Ascending aorta (tissue), 2 donors: ENCODE results near the gene DUS1L. TPM values are rescaled to one million over a fixed set of nuclear protein-coding genes. Genes with fewer than 3 reads are reported as not detected.

Experiments
- DNase-seq, 2 donors: peaks; one replicate each; pipeline ENCODE4 v3.0.0-alpha.2; 2019; ENCODE audit warnings: low spot score in 2 of 2
- H3K27ac ChIP-seq, 2 donors: fragments of 200-600 bp; sonication (generic); one replicate each; pipeline ENCODE4 v1.5.1; 2016 to 2017; ENCODE audit warnings: mild to moderate bottlenecking in 1 of 2
- H3K27me3 ChIP-seq: fragments of 200-600 bp; sonication (generic); one replicate; pipeline ENCODE4 v1.5.1; 2017
- H3K36me3 ChIP-seq, 2 donors: fragments of 200-600 bp; sonication (generic); one replicate each; pipeline ENCODE4 v1.5.1; 2016
- H3K4me1 ChIP-seq, 2 donors: fragments of 200-600 bp; sonication (generic); one replicate each; pipeline ENCODE4 v1.5.1; 2016 to 2017; ENCODE audit warnings: mild to moderate bottlenecking in 1 of 2
- H3K4me3 ChIP-seq, 2 donors: fragments of 200-600 bp; sonication (generic); one replicate each; pipeline ENCODE4 v1.5.1; 2016 to 2017; ENCODE audit warnings: mild to moderate bottlenecking in 1 of 2
- H3K9me3 ChIP-seq, 2 donors: fragments of 200-600 bp; sonication (generic); one replicate each; pipeline ENCODE4 v1.5.1; 2016
- intact Hi-C: fragments of 100-400 bp; cut with DNase I; formaldehyde crosslinking; loops from one replicate; pipeline ENCODE4 v1.15.1; 2023
- total RNA-seq: library from RNA; depleted of rRNA; stranded (reverse); fragments of >200 nt; gene quantifications from one replicate; pipeline ENCODE4 v1.1.0, GENCODE V29; 2016
- TF ChIP-seq, protein P1 (sequence below), 3 experiments: fragments of 200-600 bp in 2 of 3; fragments of 450-650 bp in 1 of 3; sonication (generic) in 2 of 3; IDR thresholded peaks; one replicate each; pipeline ENCODE4 v1.5.1; 2016 to 2019; ENCODE audit warnings: antibody characterized with exemption in 3 of 3, mild to moderate bottlenecking in 1 of 3, moderate library complexity in 1 of 3

The DUS1L gene
- total RNA-seq, 1 donor from 2014 or later: 111 TPM

DNA sequence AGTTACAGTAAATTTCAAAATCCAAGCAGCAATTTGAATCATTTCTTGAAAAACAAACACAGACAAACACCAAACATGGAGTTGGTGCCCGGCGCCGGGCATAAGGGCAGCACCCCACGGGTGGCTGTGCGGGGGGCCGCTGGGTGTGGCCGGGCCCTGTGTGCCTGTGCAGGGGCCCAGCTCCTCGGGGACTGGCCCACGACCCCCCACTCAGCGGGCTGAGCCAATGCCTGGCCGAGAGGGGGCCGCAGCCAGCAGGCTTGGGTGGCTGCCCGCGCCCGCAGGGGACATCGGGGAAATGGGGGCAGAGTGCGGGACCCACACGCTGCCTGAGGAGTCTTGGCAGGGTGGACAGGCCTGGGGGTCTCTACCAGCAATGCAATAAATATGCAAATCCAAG, 12.8 kb upstream of the DUS1L start:
- no peak overlapping the region for H3K4me3 ChIP-seq
- no peaks in the 10 kb centered on the region for H3K4me1 ChIP-seq
- no peaks in the 10 kb centered on the region for H3K27me3 ChIP-seq
- H3K27ac ChIP-seq: no peak overlapping the region
- H3K9me3 ChIP-seq: no peaks in the 10 kb centered on the region
- no peak for DNase-seq
- peaks cover 42 to 51% of the 10 kb centered on the region in 2 donors for H3K36me3 ChIP-seq
- intact Hi-C loops: no loop called here
- TF ChIP-seq, protein P1, sequence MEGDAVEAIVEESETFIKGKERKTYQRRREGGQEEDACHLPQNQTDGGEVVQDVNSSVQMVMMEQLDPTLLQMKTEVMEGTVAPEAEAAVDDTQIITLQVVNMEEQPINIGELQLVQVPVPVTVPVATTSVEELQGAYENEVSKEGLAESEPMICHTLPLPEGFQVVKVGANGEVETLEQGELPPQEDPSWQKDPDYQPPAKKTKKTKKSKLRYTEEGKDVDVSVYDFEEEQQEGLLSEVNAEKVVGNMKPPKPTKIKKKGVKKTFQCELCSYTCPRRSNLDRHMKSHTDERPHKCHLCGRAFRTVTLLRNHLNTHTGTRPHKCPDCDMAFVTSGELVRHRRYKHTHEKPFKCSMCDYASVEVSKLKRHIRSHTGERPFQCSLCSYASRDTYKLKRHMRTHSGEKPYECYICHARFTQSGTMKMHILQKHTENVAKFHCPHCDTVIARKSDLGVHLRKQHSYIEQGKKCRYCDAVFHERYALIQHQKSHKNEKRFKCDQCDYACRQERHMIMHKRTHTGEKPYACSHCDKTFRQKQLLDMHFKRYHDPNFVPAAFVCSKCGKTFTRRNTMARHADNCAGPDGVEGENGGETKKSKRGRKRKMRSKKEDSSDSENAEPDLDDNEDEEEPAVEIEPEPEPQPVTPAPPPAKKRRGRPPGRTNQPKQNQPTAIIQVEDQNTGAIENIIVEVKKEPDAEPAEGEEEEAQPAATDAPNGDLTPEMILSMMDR (IDR thresholded peaks at IDR 0.05): no peak

DNA sequence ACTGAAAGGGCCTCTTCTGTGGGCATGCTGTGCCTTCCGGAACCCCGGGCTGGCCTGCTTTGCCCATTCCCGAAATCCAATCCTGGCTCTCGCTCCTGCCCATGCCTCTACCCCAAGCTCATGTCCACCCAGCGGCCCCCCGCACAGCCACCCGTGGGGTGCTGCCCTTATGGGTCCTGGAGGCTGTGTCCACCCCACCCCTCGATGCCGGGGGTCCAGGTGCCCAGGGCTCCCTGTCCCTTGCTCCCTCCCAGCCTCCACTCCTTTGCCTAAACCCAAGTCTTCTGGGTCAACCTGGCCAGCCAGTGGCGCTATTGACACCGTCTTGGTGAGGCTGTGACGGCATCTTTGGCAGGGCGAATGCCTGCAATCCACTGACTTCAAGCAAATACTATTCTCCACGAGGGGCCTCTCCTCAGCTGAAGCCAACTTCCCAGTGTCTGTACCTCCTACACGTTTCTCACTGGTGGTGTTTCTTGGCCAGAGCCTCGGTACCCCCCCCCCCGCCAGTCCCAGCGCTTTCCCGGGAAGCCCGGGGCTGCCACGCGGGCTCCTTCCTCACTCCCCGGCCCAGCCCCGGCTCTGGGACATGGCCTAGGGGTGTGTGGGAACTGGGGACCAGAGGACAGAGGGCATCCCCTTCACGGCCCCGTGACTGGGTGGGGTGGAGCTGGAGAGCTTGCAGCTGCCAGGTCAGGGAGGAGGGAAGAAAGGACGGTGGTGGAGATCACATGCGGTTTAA, 12.2 kb upstream of the DUS1L start:
- H3K27me3 ChIP-seq: no peaks in the 10 kb centered on the region
- TF ChIP-seq, protein P1 (IDR thresholded peaks at IDR 0.05): no peak
- no peak overlapping the region for H3K4me3 ChIP-seq
- no peaks in the 10 kb centered on the region for H3K9me3 ChIP-seq
- H3K27ac ChIP-seq: no peak overlapping the region
- peaks cover 35 to 44% of the 10 kb centered on the region in 2 donors for H3K36me3 ChIP-seq
- no peaks in the 10 kb centered on the region for H3K4me1 ChIP-seq
- no peak for DNase-seq
- intact Hi-C loops: no loop called here

DNA sequence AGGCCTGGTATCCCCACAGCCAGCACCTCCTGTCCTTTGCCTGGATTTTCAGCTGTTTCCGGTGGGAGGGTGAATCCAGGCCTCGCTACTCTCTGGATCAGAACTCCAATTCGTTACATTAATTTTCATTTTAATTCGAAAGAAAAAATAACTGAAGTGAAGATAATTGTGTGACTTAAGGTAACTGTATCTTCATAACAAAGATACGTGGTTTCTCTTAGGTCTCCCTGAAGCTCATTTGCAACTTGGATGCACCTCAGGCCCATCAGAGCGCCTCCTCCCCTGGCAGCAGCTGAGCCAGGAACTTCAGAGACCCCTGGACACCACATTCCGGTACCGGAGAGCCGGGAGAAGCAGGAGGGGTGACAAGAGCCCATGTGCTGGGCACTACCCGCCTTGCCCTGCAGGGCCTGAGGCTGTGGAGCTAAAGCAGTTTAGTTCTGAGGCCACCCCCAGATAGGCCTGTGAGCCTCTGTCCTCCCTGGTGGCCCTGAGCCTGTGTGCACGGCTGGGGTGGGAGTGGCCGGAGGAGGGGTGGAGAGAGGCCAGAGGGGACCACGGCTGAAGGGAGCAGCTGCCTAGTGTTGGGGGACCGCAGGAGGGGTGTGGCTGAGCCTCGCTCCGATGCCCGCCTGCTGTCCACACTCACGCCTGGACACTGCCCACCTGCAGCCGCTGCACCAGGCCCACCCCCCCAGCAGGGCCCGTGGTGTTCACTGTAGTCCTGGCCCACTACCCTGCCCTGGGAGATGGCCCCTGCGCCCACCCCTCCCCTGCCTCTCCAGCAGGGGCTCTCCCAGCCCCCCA, 11.4 kb upstream of the DUS1L start:
- Histone ChIP-seq H3K36me3 (peaks cover 27 to 36% of the 10 kb centered on the region in 2 donors), H3K4me1 (no peaks in the 10 kb centered on the region), H3K27me3 (no peaks in the 10 kb centered on the region), H3K27ac (no peak overlapping the region), H3K9me3 (no peaks in the 10 kb centered on the region), H3K4me3 (no peak overlapping the region)
- intact Hi-C loops: no loop called here
- TF ChIP-seq, protein P1 (IDR thresholded peaks at IDR 0.05): no peak
- DNase-seq: no peak

DNA sequence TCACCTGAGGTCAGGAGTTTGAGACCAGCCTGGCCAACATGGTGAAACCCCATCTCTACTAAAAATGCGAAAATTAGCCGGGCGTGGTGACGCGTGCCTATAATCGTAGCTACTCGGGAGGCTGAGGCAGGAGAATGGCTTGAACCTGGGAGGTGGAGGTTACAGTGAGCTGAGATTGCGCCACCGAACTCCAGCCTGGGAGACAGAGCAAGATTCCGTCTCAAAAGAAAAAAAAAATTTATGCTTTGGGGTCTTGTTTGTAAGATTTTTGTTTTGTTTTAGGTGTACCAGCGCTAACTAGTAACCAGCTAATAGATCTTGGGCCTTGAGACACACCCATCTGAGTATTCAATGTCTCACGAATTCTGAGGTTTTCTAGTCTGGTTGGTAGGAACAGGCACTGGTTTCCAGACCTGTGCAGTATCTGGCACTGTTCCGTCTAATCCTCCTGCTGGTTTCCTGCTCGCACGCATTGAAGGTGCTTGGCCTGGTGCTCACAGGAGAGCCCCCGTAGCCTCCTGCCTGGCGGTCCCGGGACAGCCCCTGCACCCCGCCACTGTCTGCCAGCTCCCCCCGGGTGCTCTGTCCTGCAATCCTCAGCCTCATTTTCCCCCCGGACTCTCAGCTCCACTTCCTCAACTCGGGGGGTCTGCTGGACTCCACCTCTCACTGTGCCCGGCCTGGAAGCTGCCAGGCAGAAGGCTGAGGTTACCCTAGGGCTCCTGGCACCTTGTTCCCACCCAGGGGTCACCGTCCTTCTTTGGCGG, 10.6 kb upstream of the DUS1L start:
- DNase-seq: no peak
- TF ChIP-seq, protein P1 (IDR thresholded peaks at IDR 0.05): no peak
- H3K36me3 ChIP-seq: peaks cover 19 to 30% of the 10 kb centered on the region in 2 donors
- no peak overlapping the region for H3K27ac ChIP-seq
- intact Hi-C loops: no loop called here
- no peak overlapping the region for H3K4me3 ChIP-seq
- no peaks in the 10 kb centered on the region for H3K4me1 ChIP-seq
- no peaks in the 10 kb centered on the region for H3K9me3 ChIP-seq
- H3K27me3 ChIP-seq: no peaks in the 10 kb centered on the region

DNA sequence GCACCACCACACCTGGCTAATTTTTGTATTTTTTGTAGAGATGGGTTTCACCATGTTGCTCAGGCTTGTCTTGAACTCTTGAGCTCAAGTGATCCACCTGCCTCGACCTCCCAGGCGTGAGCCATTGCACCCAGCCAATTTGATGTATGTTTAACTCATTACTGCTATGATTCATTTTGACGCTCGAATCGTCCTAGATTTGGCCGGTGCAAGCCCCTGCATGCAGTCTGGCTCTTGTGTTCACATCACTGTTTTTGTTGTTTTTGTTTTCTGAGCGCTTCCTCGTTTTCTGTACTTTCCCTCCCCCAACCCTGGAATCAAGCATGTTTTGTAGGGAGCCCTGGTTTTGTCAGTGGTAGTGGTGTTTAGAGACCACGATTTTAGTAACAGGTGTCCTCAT, 7.8 kb upstream of the DUS1L start:
- peaks cover 0 to 2% of the 10 kb centered on the region in 2 donors for H3K36me3 ChIP-seq
- H3K4me1 ChIP-seq: no peaks in the 10 kb centered on the region
- intact Hi-C loops: no loop called here
- H3K4me3 ChIP-seq: no peak overlapping the region
- TF ChIP-seq, protein P1 (IDR thresholded peaks at IDR 0.05): no peak
- no peaks in the 10 kb centered on the region for H3K27me3 ChIP-seq
- H3K9me3 ChIP-seq: no peaks in the 10 kb centered on the region
- no peak overlapping the region for H3K27ac ChIP-seq
- no peak for DNase-seq
